Pulmonary artery endothelial cell (primary cell): Measurements from ENCODE around the gene VWA3B. TPM values are rescaled to one million over a fixed set of nuclear protein-coding genes. Genes with fewer than 3 reads are reported as not detected.
"Not testable (repeated sequence)": the region's sequence is repeated elsewhere in the genome, so short reads cannot be mapped to it uniquely, and the experiment has no call there.

Experiments
- DNase-seq: peaks from one replicate; pipeline ENCODE4 v3.0.0-alpha.2; 2011; ENCODE audit warnings: low read depth, low spot score
- total RNA-seq: library from RNA; depleted of rRNA; stranded (reverse); fragments of >200 nt; gene quantifications from 2 replicates; pipeline ENCODE4 v1.2.3, GENCODE V29; 2014

The VWA3B gene
- total RNA-seq: not detected in 2 replicates

- no peak for DNase-seq
These were observed at the start of gene VWA3B for GRCh38 chr2:98086491-98087446. TSS of gene VWA3B (plus strand) at chr2:98087167. CDS start at chr2:98093093, 5,926 bp downstream.

DNA sequence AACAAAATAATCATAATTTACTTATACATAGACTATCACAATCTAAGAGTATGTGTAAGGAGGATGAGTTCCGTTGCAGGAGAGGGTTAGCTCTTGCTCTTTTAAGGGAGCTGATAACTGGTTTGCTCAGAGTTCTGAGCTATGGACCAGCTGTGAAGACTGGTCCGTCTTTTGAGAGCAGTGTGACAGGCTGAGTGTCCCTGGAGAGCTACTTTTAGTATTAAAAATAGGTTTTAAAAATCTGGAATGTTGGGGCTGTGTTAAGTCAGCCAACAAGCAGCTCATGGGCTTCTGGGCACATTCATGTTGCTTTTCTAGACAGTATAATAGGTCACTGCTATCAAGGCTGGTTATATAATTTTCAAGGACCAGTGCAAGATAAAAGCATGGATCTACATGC lies 49.8 kb upstream of the VWA3B start:
- DNase-seq: no peak

- DNase-seq: no peak
These were observed 49.2 kb upstream of the VWA3B start for GRCh38 chr2:98037666-98038336.

DNA sequence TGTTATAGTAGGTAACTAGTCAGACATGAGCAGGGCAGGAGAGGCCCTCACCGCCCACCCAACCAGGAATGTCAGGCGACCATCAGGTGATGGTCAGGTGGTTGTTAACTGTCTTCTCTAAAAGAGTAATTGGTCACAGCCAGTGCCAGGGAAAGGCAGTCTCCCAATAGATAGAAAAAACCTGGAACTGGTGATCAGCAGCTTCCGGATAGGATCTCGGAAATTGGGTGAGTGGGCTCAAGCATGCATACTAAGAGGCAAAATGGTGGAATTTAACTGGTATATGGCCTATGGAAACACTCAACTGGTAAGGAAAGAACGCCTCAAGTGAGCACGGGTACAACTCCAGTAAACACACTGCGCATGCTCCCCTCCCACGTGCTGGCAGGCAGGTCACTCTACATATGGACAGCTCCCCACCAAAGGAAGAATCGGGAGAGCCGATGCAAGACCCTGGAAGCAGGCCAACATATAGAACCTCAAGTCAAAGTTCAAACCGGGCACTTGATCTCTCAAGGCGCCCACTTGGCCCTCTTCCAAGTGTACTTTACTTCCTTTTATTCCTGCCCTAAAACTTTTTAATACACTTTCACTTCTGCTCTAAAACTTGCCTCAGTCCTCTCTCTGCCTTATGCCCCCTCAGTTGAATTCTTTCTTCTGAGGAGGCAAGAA lies 47.7 kb upstream of the VWA3B start:
- DNase-seq: no peak

GRCh38 chr2:98040331-98040939 lies 46.5 kb upstream of the VWA3B start:
- DNase-seq: no peak

GRCh38 chr2:98043101-98043500 lies 43.9 kb upstream of the VWA3B start:
- DNase-seq: no peak

GRCh38 chr2:98044730-98045129 lies 42.2 kb upstream of the VWA3B start:
- not testable (repeated sequence) for DNase-seq

- no peak for DNase-seq
These were observed 36.9 kb upstream of the VWA3B start for GRCh38 chr2:98050070-98050469.

DNA sequence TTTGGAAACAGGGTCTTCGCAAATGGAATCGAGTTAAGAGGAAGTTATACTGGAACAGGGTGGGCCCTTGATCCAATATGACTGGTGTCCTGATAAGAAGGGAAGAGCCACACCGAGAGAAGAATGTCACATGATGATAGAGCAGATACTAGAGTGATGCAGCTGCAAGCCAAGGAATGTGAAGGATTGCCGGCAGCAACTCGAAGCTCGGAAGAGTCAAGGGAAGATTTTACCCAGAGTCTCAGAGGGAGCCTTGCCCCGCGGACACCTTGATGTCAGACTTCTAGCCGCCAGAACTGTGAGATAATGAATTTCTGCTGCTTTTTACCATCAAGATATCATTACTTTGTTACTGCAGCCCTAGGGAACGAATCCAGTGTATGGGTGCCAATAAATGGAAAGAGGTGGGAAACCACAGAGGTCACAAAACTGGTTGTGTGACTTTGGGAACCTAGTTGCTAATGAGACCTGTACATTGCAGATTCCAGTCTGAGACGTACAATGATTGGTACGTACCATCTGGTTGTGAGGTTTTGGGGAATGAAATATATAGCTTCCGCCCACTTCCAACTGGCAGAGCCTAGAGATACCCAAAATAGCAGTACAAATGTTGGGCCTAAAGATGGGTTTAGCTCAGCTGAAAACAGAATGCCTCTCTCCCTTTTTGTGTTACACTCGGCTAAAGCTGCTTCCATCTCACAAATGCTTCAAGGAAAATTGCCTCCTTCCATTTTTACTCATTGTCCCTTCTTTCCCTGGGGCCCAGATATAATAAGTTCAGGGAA lies 28.6 kb upstream of the VWA3B start:
- DNase-seq: no peak

DNA sequence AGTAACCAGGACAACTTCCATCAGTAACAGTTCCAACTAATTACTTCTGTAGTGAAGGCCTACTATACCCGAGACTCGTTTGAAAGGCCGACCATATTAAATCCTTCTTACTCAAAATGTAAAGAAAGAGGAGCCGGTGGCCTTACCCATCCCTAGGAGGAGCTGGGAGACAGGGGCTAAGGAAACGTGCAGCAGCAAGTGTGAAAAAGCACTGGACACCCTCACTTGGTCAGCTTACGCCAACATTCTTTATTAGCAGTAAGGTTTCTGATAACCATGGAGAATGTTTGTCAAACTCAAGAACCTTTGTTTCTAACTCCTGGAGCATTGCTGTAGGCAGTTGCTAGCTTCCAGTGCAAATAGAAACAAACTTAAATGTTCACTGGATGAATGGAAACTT lies 26.7 kb upstream of the VWA3B start:
- DNase-seq: no peak

DNA sequence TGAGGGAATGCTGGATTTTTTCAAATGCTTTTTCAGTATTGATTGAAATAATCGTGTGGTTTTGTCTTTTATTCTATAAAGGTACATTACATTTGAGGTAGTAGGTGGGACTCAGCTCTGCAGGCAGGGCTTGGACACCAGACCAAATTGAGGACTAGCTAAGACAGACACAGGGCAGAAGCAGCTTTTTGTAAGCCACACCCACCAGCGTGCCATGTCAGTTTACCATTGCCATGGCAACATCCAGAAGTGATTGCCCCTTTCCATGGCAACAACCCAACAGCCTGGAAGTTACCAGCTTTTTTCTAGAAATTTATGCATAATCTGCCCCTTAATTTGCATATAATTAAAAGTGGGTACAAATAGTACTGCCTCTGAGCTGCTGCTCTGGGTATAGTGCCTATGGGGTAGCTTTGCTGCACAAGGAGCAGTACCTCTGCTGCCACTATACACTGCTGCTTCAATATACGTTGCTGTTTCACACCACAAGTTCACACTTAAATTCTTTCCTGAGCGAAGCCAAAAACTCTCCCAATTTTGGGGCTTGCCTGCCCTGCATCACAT lies 23.6 kb upstream of the VWA3B start:
- no peak for DNase-seq

GRCh38 chr2:98065808-98066207 lies 21.2 kb upstream of the VWA3B start:
- DNase-seq: no peak

GRCh38 chr2:98067160-98067559 lies 19.8 kb upstream of the VWA3B start:
- no peak for DNase-seq

GRCh38 chr2:98070081-98070480 lies 16.9 kb upstream of the VWA3B start:
- DNase-seq: no peak

GRCh38 chr2:98072442-98072841 lies 14.5 kb upstream of the VWA3B start:
- no peak for DNase-seq

- DNase-seq: no peak
These were observed 8.3 kb upstream of the VWA3B start for GRCh38 chr2:98078701-98079100.

DNA sequence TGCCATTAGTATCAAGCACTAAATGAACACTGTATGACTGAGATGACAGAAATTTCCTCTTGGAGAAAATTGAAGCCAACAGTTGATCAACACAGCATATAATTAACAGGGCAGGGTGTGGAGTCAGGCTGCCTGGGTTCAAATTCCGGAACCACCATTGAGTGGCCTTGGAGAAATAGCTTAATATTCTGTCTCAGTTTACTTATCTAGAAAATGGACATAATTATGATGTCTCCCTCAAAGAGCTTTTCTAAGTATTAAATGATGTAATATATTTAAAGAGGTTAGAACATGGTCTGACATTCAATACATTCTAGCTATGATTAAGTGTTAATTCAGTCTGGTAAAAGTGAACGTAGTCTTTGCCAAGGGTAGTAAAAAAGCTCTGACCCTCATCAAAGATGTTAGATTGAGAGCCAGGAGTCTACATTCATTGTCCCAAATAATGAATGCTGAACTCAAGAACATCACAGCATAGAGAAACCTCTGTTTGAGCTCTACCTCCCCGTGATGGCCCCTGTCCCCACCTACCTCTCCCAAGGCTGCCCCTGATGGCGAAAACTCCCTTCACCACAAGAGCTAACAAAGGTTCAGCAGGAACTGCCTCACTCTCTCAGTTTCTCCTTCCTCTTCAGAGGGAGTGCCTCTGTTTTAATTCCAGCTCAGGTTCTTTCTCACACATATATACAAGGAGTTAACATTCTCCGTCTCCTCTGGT lies 2.7 kb upstream of the VWA3B start:
- DNase-seq: no peak

- no peak for DNase-seq
These were observed 2.1 kb upstream of the VWA3B start for GRCh38 chr2:98084869-98085238.

- no peak for DNase-seq
These were observed 1.3 kb upstream of the VWA3B start for GRCh38 chr2:98085649-98086048.

- no peak for DNase-seq
These were observed 567 bp downstream of the VWA3B start for GRCh38 chr2:98087447-98088020.
